ENCODE results near the gene CFAP92. TPM values are rescaled to one million over a fixed set of nuclear protein-coding genes. Genes with fewer than 3 reads are reported as not detected.

CFAP92 gene
- total RNA-seq, 1 donor from 2014 or later, result not detected

- DNase-seq (ENCODE audit: extremely low spot score, unreplicated experiment), result no peak
- no peak for TF ChIP-seq CTCF (IDR thresholded peaks at IDR 0.05)
- Mint-ChIP-seq H3K4me3 (ENCODE audit: unreplicated experiment) (no peak overlapping the region), H3K36me3 (ENCODE audit: unreplicated experiment) (no peaks in the 10 kb centered on the region), H3K27me3 (ENCODE audit: unreplicated experiment) (peaks cover 21% of the 10 kb centered on the region), H3K4me1 (ENCODE audit: unreplicated experiment) (peaks cover 13% of the 10 kb centered on the region), H3K9me3 (ENCODE audit: unreplicated experiment) (no peaks in the 10 kb centered on the region), H3K27ac (ENCODE audit: unreplicated experiment) (no peak overlapping the region)
Observed at GRCh38 chr3:129038121-129038855, 44.4 kb upstream of the CFAP92 start.

- H3K9me3 Mint-ChIP-seq (ENCODE audit: unreplicated experiment), result no peaks in the 10 kb centered on the region
- no peak for TF ChIP-seq CTCF (IDR thresholded peaks at IDR 0.05)
- peaks cover 13% of the 10 kb centered on the region for H3K4me1 Mint-ChIP-seq (ENCODE audit: unreplicated experiment)
- no peak overlapping the region for H3K4me3 Mint-ChIP-seq (ENCODE audit: unreplicated experiment)
- no peak overlapping the region for H3K27ac Mint-ChIP-seq (ENCODE audit: unreplicated experiment)
- H3K27me3 Mint-ChIP-seq (ENCODE audit: unreplicated experiment), result peaks cover 10% of the 10 kb centered on the region
- DNase-seq (ENCODE audit: extremely low spot score, unreplicated experiment), result no peak
- no peaks in the 10 kb centered on the region for H3K36me3 Mint-ChIP-seq (ENCODE audit: unreplicated experiment)
Observed at GRCh38 chr3:129037093-129037419, 43.2 kb upstream of the CFAP92 start.

- peaks cover 4% of the 10 kb centered on the region for H3K27me3 Mint-ChIP-seq (ENCODE audit: unreplicated experiment)
- H3K36me3 Mint-ChIP-seq (ENCODE audit: unreplicated experiment), result no peaks in the 10 kb centered on the region
- DNase-seq (ENCODE audit: extremely low spot score, unreplicated experiment), result no peak
- H3K9me3 Mint-ChIP-seq (ENCODE audit: unreplicated experiment), result no peaks in the 10 kb centered on the region
- no peak overlapping the region for H3K4me3 Mint-ChIP-seq (ENCODE audit: unreplicated experiment)
- no peak for TF ChIP-seq CTCF (IDR thresholded peaks at IDR 0.05)
- no peak overlapping the region for H3K27ac Mint-ChIP-seq (ENCODE audit: unreplicated experiment)
- H3K4me1 Mint-ChIP-seq (ENCODE audit: unreplicated experiment), result peaks cover 13% of the 10 kb centered on the region
Observed at GRCh38 chr3:129036222-129037092, 42.6 kb upstream of the CFAP92 start.

GRCh38 chr3:129035360-129036221, 41.7 kb upstream of the CFAP92 start:
- Mint-ChIP-seq H3K27me3 (ENCODE audit: unreplicated experiment) (peaks cover 3% of the 10 kb centered on the region), H3K4me1 (ENCODE audit: unreplicated experiment) (peaks cover 13% of the 10 kb centered on the region), H3K36me3 (ENCODE audit: unreplicated experiment) (no peaks in the 10 kb centered on the region), H3K4me3 (ENCODE audit: unreplicated experiment) (no peak overlapping the region), H3K27ac (ENCODE audit: unreplicated experiment) (no peak overlapping the region), H3K9me3 (ENCODE audit: unreplicated experiment) (no peaks in the 10 kb centered on the region)
- DNase-seq (ENCODE audit: extremely low spot score, unreplicated experiment), result no peak
- TF ChIP-seq CTCF (IDR thresholded peaks at IDR 0.05), result no peak
